ENCODE measurements around the gene OSBP2.

OSBP2 gene

GRCh38 chr22:30887861-30888260, 193.2 kb downstream of the OSBP2 start:
- TF ChIP-seq CEBPB (IDR thresholded peaks at IDR 0.05) (no peak), REST (IDR thresholded peaks at IDR 0.05; ENCODE audit: low read depth) (no peak), TEAD4 (IDR thresholded peaks at IDR 0.05) (no peak), CREB1 (IDR thresholded peaks at IDR 0.05; ENCODE audit: low read depth) (no peak), FOXM1 (IDR thresholded peaks at IDR 0.05; ENCODE audit: borderline replicate concordance, low read depth) (no peak), YY1 (IDR thresholded peaks at IDR 0.05; ENCODE audit: low read depth) (no peak), RAD21 (IDR thresholded peaks at IDR 0.05; ENCODE audit: low read depth) (no peak), EGR1 (IDR thresholded peaks at IDR 0.05) (no peak), NFIC (IDR thresholded peaks at IDR 0.05) (no peak), TCF12 (IDR thresholded peaks at IDR 0.05; ENCODE audit: low read depth) (no peak), MAX (IDR thresholded peaks at IDR 0.05) (no peak), ZBTB7A (IDR thresholded peaks at IDR 0.05; ENCODE audit: low read depth) (no peak), TAF1 (IDR thresholded peaks at IDR 0.05; ENCODE audit: low read depth) (no peak), USF1 (IDR thresholded peaks at IDR 0.05) (no peak), EP300 (IDR thresholded peaks at IDR 0.05; ENCODE audit: borderline replicate concordance) (no peak)

- TF ChIP-seq MAX (IDR thresholded peaks at IDR 0.05) (no peak), NFIC (IDR thresholded peaks at IDR 0.05) (no peak), TCF12 (IDR thresholded peaks at IDR 0.05; ENCODE audit: low read depth) (no peak), ZBTB7A (IDR thresholded peaks at IDR 0.05; ENCODE audit: low read depth) (no peak), TEAD4 (IDR thresholded peaks at IDR 0.05) (no peak), EGR1 (IDR thresholded peaks at IDR 0.05) (no peak), TAF1 (IDR thresholded peaks at IDR 0.05; ENCODE audit: low read depth) (no peak), RAD21 (IDR thresholded peaks at IDR 0.05; ENCODE audit: low read depth) (no peak), FOXM1 (IDR thresholded peaks at IDR 0.05; ENCODE audit: borderline replicate concordance, low read depth) (no peak), USF1 (IDR thresholded peaks at IDR 0.05) (no peak)
Observed at GRCh38 chr22:30889268-30889995, 194.8 kb downstream of the OSBP2 start.

GRCh38 chr22:30889996-30890480, 195.4 kb downstream of the OSBP2 start:
- TF ChIP-seq YY1 (IDR thresholded peaks at IDR 0.05; ENCODE audit: low read depth) (no peak), USF1 (IDR thresholded peaks at IDR 0.05) (no peak), CREB1 (IDR thresholded peaks at IDR 0.05; ENCODE audit: low read depth) (no peak), ZBTB7A (IDR thresholded peaks at IDR 0.05; ENCODE audit: low read depth) (no peak), TCF12 (IDR thresholded peaks at IDR 0.05; ENCODE audit: low read depth) (no peak), MAX (IDR thresholded peaks at IDR 0.05) (no peak), TEAD4 (IDR thresholded peaks at IDR 0.05) (no peak)

GRCh38 chr22:30890686-30891442, 196.2 kb downstream of the OSBP2 start:
- TF ChIP-seq TCF12 (IDR thresholded peaks at IDR 0.05; ENCODE audit: low read depth): no peak
- no peak for TF ChIP-seq ZBTB7A (IDR thresholded peaks at IDR 0.05; ENCODE audit: low read depth)
- TF ChIP-seq RAD21 (IDR thresholded peaks at IDR 0.05; ENCODE audit: low read depth): peak; percentile 76
- TF ChIP-seq FOXM1 (IDR thresholded peaks at IDR 0.05; ENCODE audit: borderline replicate concordance, low read depth): no peak
- no peak for TF ChIP-seq TAF1 (IDR thresholded peaks at IDR 0.05; ENCODE audit: low read depth)
- TF ChIP-seq EP300 (IDR thresholded peaks at IDR 0.05; ENCODE audit: borderline replicate concordance): no peak
- TF ChIP-seq YY1 (IDR thresholded peaks at IDR 0.05; ENCODE audit: low read depth): no peak
- TF ChIP-seq CREB1 (IDR thresholded peaks at IDR 0.05; ENCODE audit: low read depth): no peak

- TF ChIP-seq NFIC (IDR thresholded peaks at IDR 0.05) (no peak), CREB1 (IDR thresholded peaks at IDR 0.05; ENCODE audit: low read depth) (no peak), FOXM1 (IDR thresholded peaks at IDR 0.05; ENCODE audit: borderline replicate concordance, low read depth) (no peak), TAF1 (IDR thresholded peaks at IDR 0.05; ENCODE audit: low read depth) (no peak), ZBTB7A (IDR thresholded peaks at IDR 0.05; ENCODE audit: low read depth) (no peak), RAD21 (IDR thresholded peaks at IDR 0.05; ENCODE audit: low read depth) (no peak), EGR1 (IDR thresholded peaks at IDR 0.05) (no peak), YY1 (IDR thresholded peaks at IDR 0.05; ENCODE audit: low read depth) (no peak), TEAD4 (IDR thresholded peaks at IDR 0.05) (no peak), CEBPB (IDR thresholded peaks at IDR 0.05) (no peak), MAX (IDR thresholded peaks at IDR 0.05) (no peak), EP300 (IDR thresholded peaks at IDR 0.05; ENCODE audit: borderline replicate concordance) (no peak), REST (IDR thresholded peaks at IDR 0.05; ENCODE audit: low read depth) (no peak), TCF12 (IDR thresholded peaks at IDR 0.05; ENCODE audit: low read depth) (no peak), USF1 (IDR thresholded peaks at IDR 0.05) (no peak)
Observed at GRCh38 chr22:30891443-30891755, 196.7 kb downstream of the OSBP2 start.

Measured in Ishikawa (cell line).